GM21447 (cell line): ENCODE data around the gene POLE3.
A peak's percentile ranks its signal among the peaks of the same experiment; 100 is the strongest.
"Not testable (repeated sequence)": the region's sequence is repeated elsewhere in the genome, so short reads cannot be mapped to it uniquely, and the experiment has no call there.

ENCODE experiments used
- ATAC-seq: cut with Tn5 transposase; IDR thresholded peaks from one replicate; pipeline ENCODE4 v1.9.1; 2021; ENCODE audit not compliant: unreplicated experiment

The POLE3 gene

GRCh38 chr9:113376634-113377567 is 33.6 kb downstream of the POLE3 start, which contains the start of gene HDHD3:
HDHD3 (minus strand) TSS chr9:113376986; CDS start chr9:113374354, 2,632 bp downstream.
- ATAC-seq: peak; percentile 69

DNA sequence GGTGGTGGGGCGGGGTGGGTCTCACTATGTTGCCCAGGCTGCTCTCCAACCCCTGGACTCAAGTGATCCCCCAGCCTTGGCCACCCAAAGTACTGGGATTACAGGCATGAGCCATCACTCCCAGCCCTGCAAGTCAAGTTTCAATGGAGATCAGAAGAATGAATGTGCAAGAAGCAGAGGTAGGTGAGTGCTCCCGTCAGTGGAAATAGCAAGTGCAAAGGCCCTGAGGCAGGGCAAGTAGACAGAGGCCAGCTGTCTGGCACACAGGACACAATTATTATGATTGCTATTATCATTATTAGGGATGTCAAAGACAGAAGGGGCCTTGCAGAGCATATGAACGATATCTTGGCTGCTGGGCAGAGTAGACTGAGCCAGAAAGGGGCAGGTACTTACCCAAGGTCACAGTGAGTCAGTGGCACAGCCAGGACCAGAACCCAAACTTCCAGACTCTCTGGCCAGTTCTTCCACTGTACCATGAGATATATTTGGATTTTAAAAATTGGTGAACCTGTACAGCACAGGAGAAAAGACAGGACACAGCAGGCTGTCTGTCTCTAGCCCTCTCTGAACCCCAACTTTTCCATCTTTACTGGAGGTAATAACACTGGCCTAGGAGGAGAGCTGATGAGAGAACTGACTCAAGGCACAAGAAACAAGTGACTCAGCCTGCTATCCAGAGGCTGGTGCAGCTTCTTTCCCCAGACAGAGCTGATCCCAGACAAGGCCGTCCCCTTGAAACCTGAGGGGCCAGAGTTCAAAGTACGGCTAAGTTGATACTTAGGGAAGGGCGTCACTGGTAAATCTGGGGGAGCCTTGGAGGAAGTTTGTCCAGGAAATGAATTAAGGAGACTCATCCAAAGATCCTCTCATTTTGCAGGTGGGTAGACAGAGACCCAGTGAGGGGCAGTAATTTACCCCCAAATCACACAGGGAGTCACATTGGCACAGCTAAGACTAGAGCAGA is 35.1 kb downstream of the POLE3 start:
- no peak for ATAC-seq

- ATAC-seq: no peak
Observed at GRCh38 chr9:113373676-113374392, 36.6 kb downstream of the POLE3 start.

DNA sequence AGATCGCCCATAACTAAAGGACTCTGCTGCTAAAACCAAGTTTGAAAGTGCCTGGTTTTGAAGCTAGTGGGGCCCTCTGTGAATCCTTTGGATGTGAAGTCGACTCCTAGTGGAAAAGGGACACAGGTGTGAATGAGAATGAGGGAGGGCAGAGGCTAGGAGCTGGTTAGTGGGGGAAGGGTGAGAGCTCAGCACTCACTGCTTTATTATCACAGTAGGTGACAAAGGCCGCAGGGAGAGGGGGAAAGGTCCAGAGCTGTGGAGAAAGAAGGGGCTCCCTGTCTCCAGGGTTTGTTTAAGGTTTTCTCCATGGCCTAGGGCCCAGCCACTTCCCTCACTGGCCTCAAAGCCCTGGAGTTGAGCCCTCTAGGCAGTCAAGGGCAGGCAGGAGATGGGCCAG is 37.2 kb downstream of the POLE3 start:
- no peak for ATAC-seq

DNA sequence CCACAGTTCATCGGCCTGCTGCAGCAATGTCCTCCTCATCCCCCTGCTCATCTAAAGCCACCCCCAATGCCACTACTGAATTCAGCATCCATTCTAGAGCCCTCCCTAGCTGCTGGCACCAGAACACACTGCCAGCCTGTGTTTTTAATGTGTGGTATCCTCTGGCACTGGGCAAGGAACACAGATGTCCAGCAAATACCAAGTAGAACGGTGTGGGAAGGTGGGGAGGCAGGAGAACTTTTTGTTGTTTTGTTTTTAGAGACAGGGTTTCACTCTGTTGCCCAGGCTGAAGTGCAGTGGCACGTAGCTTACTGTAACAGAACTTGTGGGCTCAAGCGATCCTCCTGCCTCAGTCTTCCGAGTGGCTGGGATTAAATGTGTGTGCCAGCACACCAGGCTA is 38.4 kb downstream of the POLE3 start:
- ATAC-seq: no peak

DNA sequence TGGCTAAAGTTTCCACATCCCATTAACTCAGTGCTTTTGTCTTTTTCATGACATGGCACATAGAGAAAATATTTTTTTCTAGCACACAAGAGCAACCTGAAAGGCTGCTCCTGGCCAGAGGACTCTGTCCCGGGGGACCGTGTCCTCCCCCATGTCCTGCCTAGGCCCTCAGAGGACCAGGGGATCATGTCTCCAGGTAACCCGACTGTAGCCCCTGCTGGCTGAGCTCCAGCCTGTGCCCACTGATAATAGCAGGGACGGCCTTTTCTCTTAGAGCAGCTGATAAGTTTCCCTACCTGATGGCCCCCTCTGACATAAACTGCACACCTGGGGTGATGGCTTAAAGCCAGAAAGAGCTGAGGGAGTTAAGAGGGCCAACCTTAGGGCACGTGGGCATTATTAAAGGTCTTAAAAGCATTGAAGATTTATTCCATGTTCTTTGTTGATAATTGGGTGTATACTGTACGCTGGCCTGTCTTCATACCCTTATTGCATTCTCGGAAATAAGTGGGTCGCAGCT is 39.6 kb downstream of the POLE3 start:
- ATAC-seq: no peak

DNA sequence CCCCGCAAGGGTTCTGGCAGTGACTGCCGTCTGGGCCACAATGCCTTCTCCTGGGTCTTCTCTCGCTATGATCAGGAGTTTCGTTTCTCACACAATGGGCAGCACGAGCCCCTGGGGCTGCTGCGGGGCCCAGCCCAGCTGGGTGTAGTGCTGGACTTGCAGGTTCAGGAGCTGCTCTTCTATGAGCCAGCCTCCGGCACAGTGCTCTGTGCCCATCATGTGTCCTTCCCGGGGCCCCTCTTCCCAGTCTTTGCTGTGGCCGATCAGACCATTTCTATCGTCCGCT is 40.7 kb downstream of the POLE3 start:
- ATAC-seq: no peak

DNA sequence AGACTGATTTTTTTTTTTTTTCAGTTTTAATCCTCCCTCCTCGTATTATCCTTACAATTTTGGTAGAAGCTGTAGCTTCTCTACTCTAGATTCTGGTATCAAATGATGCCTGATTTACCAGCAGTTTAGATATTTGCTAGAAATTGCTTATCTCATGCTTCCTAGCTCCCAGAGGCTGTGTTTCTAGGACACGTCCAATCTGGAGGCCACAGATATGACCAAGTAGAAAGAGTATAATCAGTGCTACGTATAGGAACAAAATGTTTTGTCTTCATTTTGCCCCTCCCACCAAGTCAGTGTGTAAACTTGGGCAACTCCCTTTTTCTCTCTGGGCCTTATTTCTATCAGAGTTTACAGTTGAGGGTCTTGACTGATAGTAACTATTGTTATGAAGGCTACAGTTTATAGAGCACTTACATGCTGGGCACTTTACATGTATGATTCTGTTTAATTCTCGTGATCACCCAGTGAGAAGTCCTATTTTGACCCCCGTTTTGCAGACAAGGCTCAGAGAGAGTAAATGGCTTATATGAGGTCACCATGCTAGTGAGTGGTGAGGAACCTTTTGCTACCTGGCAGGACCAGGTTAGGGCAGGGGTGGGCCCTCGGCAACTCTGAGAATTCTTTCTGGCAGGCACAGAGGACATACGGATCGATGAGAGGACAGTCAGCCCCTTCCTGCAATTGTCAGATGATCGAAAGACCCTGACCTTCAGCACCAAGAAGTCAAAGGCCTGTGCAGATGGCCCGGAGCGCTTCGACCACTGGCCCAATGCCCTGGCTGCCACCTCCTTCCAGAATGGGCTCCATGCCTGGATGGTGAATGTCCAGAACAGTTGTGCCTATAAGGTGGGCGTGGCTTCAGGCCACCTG is 41.3 kb downstream of the POLE3 start:
- ATAC-seq: no peak

- ATAC-seq: no peak
Observed at GRCh38 chr9:113368348-113368981, 42.0 kb downstream of the POLE3 start.

DNA sequence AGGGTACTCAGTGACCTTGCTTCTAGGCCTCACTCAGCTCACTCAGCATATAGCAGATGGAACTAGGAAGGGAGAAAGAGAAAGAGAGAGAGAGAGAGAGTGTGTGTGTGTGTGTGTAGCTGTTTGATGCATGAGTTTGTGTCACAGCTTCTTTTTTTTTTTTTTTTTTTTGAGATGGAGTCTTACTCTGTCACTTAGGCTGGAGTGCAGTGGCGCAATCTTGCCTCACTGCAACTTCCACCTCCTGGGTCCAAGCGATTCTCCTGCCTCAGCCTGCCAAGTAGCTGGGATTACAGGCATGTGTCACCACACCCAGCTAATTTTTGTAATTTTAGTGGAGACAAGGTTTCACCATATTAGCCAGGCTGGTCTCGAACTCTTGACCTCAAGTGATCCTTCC is 44.8 kb downstream of the POLE3 start:
- ATAC-seq: not testable (repeated sequence)

DNA sequence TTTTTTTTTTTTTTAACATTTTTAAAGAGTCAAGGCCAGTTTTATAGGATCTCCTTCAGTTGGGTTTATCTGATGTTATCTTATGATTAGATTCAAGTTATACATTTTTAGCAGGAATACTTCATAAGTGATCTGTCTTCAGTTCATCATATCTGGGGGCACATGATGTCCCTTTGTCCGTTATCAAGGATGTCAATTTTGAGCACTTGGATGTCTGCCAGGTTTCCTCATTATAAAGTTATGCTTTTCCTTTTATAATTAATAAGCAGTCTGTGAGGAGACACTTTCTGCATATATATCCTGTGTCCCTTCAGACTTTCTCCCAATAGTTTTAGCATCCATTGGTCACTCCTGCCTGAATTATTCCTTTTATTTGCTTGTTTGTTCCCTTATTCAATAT is 45.5 kb downstream of the POLE3 start:
- ATAC-seq: no peak

DNA sequence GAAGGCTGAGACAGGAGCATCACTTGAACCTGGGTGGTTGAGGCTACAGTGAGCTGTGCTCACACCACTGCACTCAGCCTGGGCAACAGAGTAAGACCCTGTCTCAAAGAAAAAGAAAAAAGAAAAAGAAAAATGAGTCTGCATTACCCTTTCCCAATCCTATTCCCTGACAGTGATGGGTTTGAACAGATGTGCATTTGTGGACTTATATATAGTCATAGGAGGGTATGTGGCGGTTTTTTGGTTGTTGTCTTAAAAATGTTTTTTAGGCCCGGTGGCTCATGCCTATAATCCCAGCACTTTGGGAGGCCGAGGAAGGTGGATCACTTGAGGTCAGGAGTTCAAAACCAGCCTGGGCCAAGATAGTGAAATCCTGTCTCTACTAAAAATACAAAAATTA is 47.1 kb downstream of the POLE3 start:
- no peak for ATAC-seq

DNA sequence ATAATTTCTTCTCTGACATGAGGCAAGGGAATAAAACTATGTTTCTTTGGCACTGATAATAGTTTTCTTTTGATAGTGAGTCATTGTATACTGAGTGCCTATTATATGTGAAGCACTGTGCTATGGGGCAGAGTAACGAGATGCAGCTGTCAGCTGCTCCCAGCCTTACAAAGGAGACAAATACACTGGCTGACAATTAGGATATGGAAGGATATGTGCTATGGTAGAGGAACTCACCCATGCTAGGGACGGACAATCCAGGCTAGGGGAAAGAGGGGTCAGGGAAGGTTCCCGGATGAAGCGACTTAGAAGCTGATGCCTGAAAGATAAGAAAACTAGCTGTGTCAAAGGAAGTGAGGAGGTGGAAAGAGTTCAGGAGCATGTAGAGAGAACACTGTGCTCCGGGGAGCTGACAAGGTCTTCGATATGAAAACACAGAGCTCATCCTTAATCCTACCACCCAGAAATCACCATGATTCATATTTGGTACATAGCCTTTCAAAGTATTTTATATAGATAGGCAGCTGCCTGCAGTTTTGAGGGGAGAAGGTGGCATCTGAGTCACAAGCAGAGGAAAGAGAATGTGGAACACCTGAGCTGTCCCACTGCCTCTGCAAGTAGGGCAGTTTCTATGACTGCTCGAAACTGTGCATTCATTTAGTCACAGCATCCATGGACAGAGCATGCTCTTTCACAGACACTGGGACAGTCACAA is 49.0 kb downstream of the POLE3 start:
- ATAC-seq: no peak

GRCh38 chr9:113360242-113360842 is 50.1 kb downstream of the POLE3 start:
- no peak for ATAC-seq

DNA sequence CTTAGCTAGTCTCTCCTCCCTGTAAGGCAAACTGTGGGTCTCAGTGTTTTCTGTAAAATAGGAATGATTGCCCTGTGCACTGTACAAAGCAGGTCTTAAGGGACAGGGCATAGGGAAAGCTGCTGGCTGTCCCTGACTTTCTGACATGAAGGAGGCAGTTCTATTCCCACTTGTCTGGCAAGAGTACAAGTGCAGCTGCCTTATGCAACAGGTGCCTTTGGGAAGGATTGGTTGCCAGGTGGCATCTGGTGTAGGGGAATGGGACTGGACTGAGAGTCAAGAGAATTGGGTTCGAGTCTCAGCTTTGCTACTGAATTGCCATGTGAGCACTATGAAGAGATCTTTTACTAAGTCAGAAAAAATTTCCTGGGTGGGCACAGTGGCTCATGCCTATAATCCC is 51.1 kb downstream of the POLE3 start:
- ATAC-seq: no peak
